ENCODE data around the gene PCCA. TPM values are rescaled to one million over a fixed set of nuclear protein-coding genes. Genes with fewer than 3 reads are reported as not detected.
A peak's percentile ranks its signal among the peaks of the same experiment; 100 is the strongest.

PCCA gene
- total and polyA plus RNA-seq, 2 of the 13 experiments (the other 11 are each of a cell fraction or from before 2014, with no cell fraction given) = 15.0 to 32.2 TPM

DNA sequence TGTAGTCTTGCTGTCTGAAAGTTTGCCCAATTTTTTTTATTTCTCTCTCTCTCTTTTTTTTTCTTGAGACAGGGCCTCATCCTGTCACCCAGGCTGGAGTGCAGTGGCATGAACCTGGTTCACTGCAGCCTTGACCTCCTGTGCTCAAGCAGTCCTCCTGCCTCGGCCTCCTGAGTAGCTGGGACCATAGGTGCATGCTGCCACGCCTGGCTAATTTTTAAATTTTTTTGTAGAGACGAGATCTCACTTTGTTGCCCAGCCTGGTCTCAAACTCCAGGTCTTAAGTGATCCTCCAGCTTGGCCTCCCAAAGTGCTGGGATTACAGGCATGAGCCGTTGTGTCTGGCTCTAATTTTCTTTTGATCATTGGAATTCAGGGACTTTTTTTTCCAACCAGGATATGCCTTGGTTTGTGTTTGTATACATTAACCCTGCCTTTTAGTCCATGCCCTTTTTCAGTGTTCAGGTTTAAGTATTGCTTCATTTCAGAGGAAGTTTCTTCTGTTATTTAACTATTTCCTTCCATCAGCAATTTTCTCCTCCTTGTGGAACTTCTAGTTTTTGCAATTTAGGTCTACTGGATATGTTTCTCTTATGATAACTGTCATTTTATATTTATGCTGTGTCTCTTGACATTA, 201.4 kb downstream of the PCCA start (continued):
- no peak for TF ChIP-seq ZNF761 (CRISPR knock-in tag; conservative IDR thresholded peaks at IDR 0.05)
- 0 out of 2 replicates have a peak, but pooled peaks have one; percentile 29 for TF ChIP-seq HDAC1 (CRISPR knock-in tag; IDR thresholded peaks at IDR 0.05)
- 0 out of 2 replicates have a peak, but pooled peaks have one; percentile 52 for TF ChIP-seq ELF3 (CRISPR knock-in tag; IDR thresholded peaks at IDR 0.05)
- TF ChIP-seq, protein P1, sequence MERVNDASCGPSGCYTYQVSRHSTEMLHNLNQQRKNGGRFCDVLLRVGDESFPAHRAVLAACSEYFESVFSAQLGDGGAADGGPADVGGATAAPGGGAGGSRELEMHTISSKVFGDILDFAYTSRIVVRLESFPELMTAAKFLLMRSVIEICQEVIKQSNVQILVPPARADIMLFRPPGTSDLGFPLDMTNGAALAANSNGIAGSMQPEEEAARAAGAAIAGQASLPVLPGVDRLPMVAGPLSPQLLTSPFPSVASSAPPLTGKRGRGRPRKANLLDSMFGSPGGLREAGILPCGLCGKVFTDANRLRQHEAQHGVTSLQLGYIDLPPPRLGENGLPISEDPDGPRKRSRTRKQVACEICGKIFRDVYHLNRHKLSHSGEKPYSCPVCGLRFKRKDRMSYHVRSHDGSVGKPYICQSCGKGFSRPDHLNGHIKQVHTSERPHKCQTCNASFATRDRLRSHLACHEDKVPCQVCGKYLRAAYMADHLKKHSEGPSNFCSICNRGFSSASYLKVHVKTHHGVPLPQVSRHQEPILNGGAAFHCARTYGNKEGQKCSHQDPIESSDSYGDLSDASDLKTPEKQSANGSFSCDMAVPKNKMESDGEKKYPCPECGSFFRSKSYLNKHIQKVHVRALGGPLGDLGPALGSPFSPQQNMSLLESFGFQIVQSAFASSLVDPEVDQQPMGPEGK (CRISPR knock-in tag; IDR thresholded peaks at IDR 0.05) = no peak
- TF ChIP-seq XBP1 (CRISPR knock-in tag; IDR thresholded peaks at IDR 0.05) = no peak
- TF ChIP-seq EZH2 (conservative IDR thresholded peaks at IDR 0.05; ENCODE audit: low read depth, low read length) = no peak
- TF ChIP-seq YEATS4 (CRISPR knock-in tag; IDR thresholded peaks at IDR 0.05; ENCODE audit: borderline replicate concordance) = no peak
- TF ChIP-seq, protein P2, sequence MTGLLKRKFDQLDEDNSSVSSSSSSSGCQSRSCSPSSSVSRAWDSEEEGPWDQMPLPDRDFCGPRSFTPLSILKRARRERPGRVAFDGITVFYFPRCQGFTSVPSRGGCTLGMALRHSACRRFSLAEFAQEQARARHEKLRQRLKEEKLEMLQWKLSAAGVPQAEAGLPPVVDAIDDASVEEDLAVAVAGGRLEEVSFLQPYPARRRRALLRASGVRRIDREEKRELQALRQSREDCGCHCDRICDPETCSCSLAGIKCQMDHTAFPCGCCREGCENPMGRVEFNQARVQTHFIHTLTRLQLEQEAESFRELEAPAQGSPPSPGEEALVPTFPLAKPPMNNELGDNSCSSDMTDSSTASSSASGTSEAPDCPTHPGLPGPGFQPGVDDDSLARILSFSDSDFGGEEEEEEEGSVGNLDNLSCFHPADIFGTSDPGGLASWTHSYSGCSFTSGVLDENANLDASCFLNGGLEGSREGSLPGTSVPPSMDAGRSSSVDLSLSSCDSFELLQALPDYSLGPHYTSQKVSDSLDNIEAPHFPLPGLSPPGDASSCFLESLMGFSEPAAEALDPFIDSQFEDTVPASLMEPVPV (CRISPR knock-in tag; IDR thresholded peaks at IDR 0.05) = no peak
- TF ChIP-seq, protein P3, sequence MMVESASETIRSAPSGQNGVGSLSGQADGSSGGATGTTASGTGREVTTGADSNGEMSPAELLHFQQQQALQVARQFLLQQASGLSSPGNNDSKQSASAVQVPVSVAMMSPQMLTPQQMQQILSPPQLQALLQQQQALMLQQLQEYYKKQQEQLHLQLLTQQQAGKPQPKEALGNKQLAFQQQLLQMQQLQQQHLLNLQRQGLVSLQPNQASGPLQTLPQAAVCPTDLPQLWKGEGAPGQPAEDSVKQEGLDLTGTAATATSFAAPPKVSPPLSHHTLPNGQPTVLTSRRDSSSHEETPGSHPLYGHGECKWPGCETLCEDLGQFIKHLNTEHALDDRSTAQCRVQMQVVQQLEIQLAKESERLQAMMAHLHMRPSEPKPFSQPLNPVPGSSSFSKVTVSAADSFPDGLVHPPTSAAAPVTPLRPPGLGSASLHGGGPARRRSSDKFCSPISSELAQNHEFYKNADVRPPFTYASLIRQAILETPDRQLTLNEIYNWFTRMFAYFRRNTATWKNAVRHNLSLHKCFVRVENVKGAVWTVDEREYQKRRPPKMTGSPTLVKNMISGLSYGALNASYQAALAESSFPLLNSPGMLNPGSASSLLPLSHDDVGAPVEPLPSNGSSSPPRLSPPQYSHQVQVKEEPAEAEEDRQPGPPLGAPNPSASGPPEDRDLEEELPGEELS (CRISPR knock-in tag; IDR thresholded peaks at IDR 0.05) = 0 out of 2 replicates have a peak, but pooled peaks have one; percentile 38
- TF ChIP-seq ZNF331 (CRISPR knock-in tag; IDR thresholded peaks at IDR 0.05) = no peak
- TF ChIP-seq GLI4 (CRISPR knock-in tag; IDR thresholded peaks at IDR 0.05; ENCODE audit: borderline replicate concordance) = no peak
- no peak for TF ChIP-seq NFE2 (CRISPR knock-in tag; IDR thresholded peaks at IDR 0.05)
- no peak for TF ChIP-seq HCFC1 (IDR thresholded peaks at IDR 0.05; ENCODE audit: low read depth, low read length)
- TF ChIP-seq GATAD1 (CRISPR knock-in tag; IDR thresholded peaks at IDR 0.05) = no peak
- TF ChIP-seq, protein P4, sequence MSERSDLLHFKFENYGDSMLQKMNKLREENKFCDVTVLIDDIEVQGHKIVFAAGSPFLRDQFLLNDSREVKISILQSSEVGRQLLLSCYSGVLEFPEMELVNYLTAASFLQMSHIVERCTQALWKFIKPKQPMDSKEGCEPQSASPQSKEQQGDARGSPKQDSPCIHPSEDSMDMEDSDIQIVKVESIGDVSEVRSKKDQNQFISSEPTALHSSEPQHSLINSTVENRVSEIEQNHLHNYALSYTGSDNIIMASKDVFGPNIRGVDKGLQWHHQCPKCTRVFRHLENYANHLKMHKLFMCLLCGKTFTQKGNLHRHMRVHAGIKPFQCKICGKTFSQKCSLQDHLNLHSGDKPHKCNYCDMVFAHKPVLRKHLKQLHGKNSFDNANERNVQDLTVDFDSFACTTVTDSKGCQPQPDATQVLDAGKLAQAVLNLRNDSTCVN (CRISPR knock-in tag; IDR thresholded peaks at IDR 0.05; ENCODE audit: borderline replicate concordance) = no peak
- TF ChIP-seq ZNF326 (CRISPR knock-in tag; IDR thresholded peaks at IDR 0.05; ENCODE audit: borderline replicate concordance) = no peak
- no peak for TF ChIP-seq PHF8 (CRISPR knock-in tag; IDR thresholded peaks at IDR 0.05)
- TF ChIP-seq, protein P5, sequence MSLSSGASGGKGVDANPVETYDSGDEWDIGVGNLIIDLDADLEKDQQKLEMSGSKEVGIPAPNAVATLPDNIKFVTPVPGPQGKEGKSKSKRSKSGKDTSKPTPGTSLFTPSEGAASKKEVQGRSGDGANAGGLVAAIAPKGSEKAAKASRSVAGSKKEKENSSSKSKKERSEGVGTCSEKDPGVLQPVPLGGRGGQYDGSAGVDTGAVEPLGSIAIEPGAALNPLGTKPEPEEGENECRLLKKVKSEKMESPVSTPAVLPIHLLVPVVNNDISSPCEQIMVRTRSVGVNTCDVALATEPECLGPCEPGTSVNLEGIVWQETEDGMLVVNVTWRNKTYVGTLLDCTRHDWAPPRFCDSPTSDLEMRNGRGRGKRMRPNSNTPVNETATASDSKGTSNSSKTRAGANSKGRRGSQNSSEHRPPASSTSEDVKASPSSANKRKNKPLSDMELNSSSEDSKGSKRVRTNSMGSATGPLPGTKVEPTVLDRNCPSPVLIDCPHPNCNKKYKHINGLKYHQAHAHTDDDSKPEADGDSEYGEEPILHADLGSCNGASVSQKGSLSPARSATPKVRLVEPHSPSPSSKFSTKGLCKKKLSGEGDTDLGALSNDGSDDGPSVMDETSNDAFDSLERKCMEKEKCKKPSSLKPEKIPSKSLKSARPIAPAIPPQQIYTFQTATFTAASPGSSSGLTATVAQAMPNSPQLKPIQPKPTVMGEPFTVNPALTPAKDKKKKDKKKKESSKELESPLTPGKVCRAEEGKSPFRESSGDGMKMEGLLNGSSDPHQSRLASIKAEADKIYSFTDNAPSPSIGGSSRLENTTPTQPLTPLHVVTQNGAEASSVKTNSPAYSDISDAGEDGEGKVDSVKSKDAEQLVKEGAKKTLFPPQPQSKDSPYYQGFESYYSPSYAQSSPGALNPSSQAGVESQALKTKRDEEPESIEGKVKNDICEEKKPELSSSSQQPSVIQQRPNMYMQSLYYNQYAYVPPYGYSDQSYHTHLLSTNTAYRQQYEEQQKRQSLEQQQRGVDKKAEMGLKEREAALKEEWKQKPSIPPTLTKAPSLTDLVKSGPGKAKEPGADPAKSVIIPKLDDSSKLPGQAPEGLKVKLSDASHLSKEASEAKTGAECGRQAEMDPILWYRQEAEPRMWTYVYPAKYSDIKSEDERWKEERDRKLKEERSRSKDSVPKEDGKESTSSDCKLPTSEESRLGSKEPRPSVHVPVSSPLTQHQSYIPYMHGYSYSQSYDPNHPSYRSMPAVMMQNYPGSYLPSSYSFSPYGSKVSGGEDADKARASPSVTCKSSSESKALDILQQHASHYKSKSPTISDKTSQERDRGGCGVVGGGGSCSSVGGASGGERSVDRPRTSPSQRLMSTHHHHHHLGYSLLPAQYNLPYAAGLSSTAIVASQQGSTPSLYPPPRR (CRISPR knock-in tag; IDR thresholded peaks at IDR 0.05; ENCODE audit: borderline replicate concordance) = no peak
